ENCODE results near the gene GPR37L1. TPM values are rescaled to one million over a fixed set of nuclear protein-coding genes. Genes with fewer than 3 reads are reported as not detected.
"Not testable (repeated sequence)": the region's sequence is repeated elsewhere in the genome, so short reads cannot be mapped to it uniquely, and the experiment has no call there.

GPR37L1 gene
- total and polyA plus RNA-seq, 12 donors = 0.03 to 0.20 (median 0.05) TPM; not detected in 7

DNA sequence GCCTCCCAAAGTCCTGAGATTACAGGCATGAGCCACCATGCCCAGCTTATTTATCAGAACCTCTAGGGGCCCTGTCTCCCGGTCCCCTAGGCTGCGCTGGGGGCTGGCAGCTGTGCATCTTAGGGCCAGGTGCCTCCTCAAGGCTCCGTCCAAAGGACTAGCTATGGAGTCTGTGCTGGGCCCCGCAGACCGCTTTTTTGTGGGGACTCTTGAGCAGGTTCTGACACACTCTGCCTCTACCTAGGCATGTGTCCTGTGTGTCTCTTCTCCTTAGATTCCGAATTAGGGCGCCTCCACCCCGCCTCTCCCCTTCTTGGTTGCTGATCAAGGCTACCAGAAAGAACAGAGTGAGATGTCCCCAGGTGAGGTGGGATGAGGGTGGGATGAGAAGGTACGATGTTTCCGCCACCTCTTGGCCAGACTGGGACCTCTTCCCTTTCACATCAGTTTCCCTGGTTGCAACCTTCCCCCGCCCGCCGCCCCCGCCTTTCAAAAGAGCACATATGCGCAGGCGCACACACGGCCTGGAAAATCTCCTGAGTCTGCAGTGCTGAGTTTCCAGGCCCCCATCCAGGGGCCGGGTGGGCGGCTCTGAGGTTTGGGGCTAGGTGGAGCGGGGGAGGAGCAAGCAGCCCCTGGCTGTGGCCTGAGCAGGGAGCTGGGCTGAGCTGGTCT is 42.7 kb downstream of the GPR37L1 start:
- Histone ChIP-seq H3K36me3 (no peaks in the 10 kb centered on the region), H3K9me3 (no peaks in the 10 kb centered on the region), H3K4me1 (peaks cover 0 to 33% (median 0%) of the 10 kb centered on the region in 9 donors), H3K27me3 (no peaks in the 10 kb centered on the region), H3K27ac (peak overlapping the region in 1 of 10 donors; percentile 56), H3K4me3 (no peak overlapping the region)
- intact Hi-C loops (cut with DNase I) = no loop called here
- DNase-seq (no peak), ATAC-seq (no peak)
- 85% methylated on average over 20 of the region's 20 CpGs for WGBS, 2 donors
- TF ChIP-seq, protein P1, sequence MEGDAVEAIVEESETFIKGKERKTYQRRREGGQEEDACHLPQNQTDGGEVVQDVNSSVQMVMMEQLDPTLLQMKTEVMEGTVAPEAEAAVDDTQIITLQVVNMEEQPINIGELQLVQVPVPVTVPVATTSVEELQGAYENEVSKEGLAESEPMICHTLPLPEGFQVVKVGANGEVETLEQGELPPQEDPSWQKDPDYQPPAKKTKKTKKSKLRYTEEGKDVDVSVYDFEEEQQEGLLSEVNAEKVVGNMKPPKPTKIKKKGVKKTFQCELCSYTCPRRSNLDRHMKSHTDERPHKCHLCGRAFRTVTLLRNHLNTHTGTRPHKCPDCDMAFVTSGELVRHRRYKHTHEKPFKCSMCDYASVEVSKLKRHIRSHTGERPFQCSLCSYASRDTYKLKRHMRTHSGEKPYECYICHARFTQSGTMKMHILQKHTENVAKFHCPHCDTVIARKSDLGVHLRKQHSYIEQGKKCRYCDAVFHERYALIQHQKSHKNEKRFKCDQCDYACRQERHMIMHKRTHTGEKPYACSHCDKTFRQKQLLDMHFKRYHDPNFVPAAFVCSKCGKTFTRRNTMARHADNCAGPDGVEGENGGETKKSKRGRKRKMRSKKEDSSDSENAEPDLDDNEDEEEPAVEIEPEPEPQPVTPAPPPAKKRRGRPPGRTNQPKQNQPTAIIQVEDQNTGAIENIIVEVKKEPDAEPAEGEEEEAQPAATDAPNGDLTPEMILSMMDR (IDR thresholded peaks at IDR 0.05) = no peak

DNA sequence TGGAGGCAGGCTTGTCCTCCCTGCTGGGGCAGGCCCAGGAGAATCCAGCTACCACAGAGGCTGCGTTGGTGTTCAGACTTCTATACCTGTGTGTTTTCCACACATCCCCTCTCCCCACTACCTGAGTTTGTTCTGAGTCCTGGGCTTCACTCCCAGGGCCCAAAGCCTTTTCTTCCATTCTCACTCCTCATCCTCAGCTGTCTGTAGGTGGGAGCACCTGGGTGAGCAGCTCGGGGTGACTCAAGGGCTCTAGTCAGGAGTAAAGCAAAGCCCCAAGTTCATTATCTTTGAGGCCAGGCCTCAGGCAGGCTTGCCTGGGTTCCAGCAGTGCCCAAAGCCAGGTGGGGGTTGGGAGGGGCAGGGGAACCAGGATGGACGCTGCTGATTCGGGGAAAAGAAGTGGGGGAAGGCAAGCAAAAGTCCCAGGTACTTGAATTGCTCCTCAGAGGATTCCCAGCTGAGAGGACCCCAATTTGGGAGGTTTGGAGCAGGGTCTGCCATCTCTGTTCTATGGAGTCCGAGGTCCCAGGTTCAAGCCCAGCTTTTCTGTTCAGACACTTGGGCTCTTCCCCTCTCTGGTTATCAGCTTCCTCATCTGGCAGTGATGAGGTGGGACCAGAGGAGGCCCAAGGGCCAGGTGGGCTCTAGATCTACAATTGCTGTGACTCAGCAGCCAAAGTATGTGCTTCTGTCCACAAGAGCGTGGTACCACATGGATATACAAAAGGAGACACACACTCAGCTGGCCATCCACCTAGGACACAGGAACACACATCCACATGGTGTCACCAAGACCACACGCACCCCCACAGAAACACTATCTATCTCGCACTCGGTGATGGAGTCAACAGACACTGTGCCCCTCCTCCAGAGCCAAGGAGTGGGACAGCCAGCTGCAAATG is 43.5 kb downstream of the GPR37L1 start:
- WGBS, 2 donors = 94 to 95% methylated on average over 9 of the region's 9 CpGs
- intact Hi-C loops (cut with DNase I) = no loop called here

DNA sequence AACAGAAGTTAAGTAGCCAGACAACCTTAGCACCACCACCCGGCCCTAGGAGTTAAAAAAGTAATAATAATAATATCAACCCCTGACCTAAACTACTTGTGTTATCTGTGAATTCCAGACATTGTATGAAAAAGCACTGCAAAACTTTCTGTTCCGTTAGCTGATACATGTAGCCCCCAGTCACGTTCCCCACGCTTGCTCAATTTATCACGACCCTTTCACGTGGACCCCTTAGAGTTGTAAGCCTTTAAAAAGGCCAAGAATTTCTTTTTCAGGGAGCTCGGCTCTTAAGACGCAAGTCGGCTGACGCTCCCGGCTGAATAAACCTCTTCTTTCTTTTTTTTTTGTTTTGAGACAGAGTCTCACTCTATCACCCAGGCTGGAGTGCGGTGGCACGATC is 44.3 kb downstream of the GPR37L1 start:
- DNase-seq; ATAC-seq; H3K27ac ChIP-seq; H3K9me3 ChIP-seq; H3K4me3 ChIP-seq; H3K27me3 ChIP-seq; H3K36me3 ChIP-seq; intact Hi-C loops (cut with DNase I): not testable (repeated sequence)
- 81 to 82% methylated on average over 13 of the region's 13 CpGs for WGBS, 2 donors
- H3K4me1 ChIP-seq = peaks cover 0 to 16% (median 0%) of the 10 kb centered on the region in 9 donors

More for the DNA sequence above, 43.5 kb downstream of the GPR37L1 start:
- peaks cover 0 to 25% (median 0%) of the 10 kb centered on the region in 9 donors for H3K4me1 ChIP-seq
- no peaks in the 10 kb centered on the region for H3K9me3 ChIP-seq
- H3K27ac ChIP-seq = no peak overlapping the region
- ATAC-seq = no peak
- DNase-seq = no peak
- H3K4me3 ChIP-seq = no peak overlapping the region
- H3K36me3 ChIP-seq = no peaks in the 10 kb centered on the region
- H3K27me3 ChIP-seq = no peaks in the 10 kb centered on the region
- TF ChIP-seq, protein P1 (IDR thresholded peaks at IDR 0.05) = no peak

DNA sequence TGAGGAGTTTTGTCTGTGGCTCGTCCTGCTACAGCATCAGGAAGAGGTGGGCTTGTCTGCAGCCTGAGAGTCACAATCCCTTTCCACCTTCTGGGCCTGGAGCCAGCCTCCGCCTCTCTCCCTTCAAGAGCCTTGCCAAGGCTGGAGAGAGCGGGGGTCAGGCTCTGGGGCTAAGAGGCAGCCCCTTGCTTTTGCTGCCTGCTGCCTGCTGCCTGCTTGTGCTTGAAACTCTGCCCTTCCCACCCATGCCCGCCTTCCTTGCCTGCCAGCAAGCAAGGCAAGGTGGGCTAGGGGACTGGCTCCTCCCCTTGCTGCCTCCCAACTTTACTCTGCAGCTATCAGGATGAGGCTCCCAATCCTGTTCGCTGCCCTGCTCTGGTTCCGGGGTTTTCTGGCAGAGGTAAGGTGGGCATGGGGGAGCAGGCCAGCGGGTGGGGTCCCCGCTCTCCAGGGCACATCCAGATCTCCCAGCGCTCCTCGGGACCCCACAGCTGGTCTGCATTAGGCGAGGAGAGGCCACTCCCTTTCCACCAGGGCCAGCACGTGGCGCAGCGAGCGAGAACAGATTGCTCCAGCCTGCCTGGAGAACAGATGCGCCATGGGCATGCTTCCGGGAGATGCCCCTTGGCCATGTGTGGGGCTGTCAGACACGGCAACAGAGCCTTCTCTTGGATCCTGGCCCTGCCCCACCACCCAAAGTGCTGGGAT is 45.1 kb downstream of the GPR37L1 start:
- intact Hi-C loops (cut with DNase I) = no loop called here

More for the DNA sequence above, 45.1 kb downstream of the GPR37L1 start:
- peaks cover 0 to 8% (median 0%) of the 10 kb centered on the region in 9 donors for H3K4me1 ChIP-seq
- no peaks in the 10 kb centered on the region for H3K9me3 ChIP-seq
- no peak overlapping the region for H3K4me3 ChIP-seq
- WGBS, 2 donors = 66 to 67% methylated on average over 18 of the region's 18 CpGs
- no peaks in the 10 kb centered on the region for H3K27me3 ChIP-seq
- TF ChIP-seq, protein P1 (IDR thresholded peaks at IDR 0.05) = no peak
- no peak for DNase-seq
- ATAC-seq = no peak
- H3K27ac ChIP-seq = no peak overlapping the region
- no peaks in the 10 kb centered on the region for H3K36me3 ChIP-seq
